ENCODE data around the gene NEK4. TPM values are rescaled to one million over a fixed set of nuclear protein-coding genes. Genes with fewer than 3 reads are reported as not detected.

NEK4 gene
- total RNA-seq, 1 experiment from 2014 or later: 33.8 TPM

- Mint-ChIP-seq H3K27me3 (ENCODE audit: unreplicated experiment) (no peaks in the 10 kb centered on the region), H3K27ac (ENCODE audit: unreplicated experiment) (no peak overlapping the region)
- CTCF ChIA-PET: interaction anchor here (0.6 kb wide), 1 partner anchor 23 kb away, joined by 3 read pairs; no protein-coding TSS in a partner anchor
Measured at GRCh38 chr3:52663098-52663497, 107.6 kb downstream of the NEK4 start.

GRCh38 chr3:52660046-52660445, 110.7 kb downstream of the NEK4 start:
- no peaks in the 10 kb centered on the region for H3K9me3 Mint-ChIP-seq (ENCODE audit: low read depth, unreplicated experiment)
- no peaks in the 10 kb centered on the region for H3K4me1 Mint-ChIP-seq (ENCODE audit: low read depth, unreplicated experiment)
- BruUV-seq (replicated peaks): no TSS peak
- H3K36me3 Mint-ChIP-seq (ENCODE audit: insufficient read depth, unreplicated experiment): peaks cover 27% of the 10 kb centered on the region
- H3K4me3 Mint-ChIP-seq (ENCODE audit: low read depth, unreplicated experiment): no peak overlapping the region
- CTCF ChIA-PET: no interaction called here
- H3K27me3 Mint-ChIP-seq (ENCODE audit: unreplicated experiment): no peaks in the 10 kb centered on the region
- no peak overlapping the region for H3K27ac Mint-ChIP-seq (ENCODE audit: unreplicated experiment)
- no peak for TF ChIP-seq CTCF (IDR thresholded peaks at IDR 0.05; ENCODE audit: unreplicated experiment)
- no peak for DNase-seq
- intact Hi-C loops (cut with micrococcal nuclease; ENCODE audit: unreplicated experiment): no loop called here

More at GRCh38 chr3:52663098-52663497, 107.6 kb downstream of the NEK4 start:
- Mint-ChIP-seq H3K36me3 (ENCODE audit: insufficient read depth, unreplicated experiment) (peaks cover 30% of the 10 kb centered on the region), H3K9me3 (ENCODE audit: low read depth, unreplicated experiment) (no peaks in the 10 kb centered on the region), H3K4me1 (ENCODE audit: low read depth, unreplicated experiment) (no peaks in the 10 kb centered on the region), H3K4me3 (ENCODE audit: low read depth, unreplicated experiment) (no peak overlapping the region)
- no TSS peak for BruUV-seq (replicated peaks)
- intact Hi-C loops (cut with micrococcal nuclease; ENCODE audit: unreplicated experiment): no loop called here
- TF ChIP-seq CTCF (IDR thresholded peaks at IDR 0.05; ENCODE audit: unreplicated experiment): no peak
- no peak for DNase-seq

Other genes starting within 250 kb of the NEK4 start
- gene NT5DC2, start 237.1 kb downstream of the NEK4 start, total RNA-seq (2022): 100 and 146 TPM in 2 replicates
- 14.0 and 15.1 TPM in 2 replicates for gene UQCC5, start 234.3 kb downstream of the NEK4 start, total RNA-seq (2022)
- gene PBRM1, start 85.0 kb downstream of the NEK4 start, total RNA-seq (2022): 48.5 and 54.9 TPM in 2 replicates
- gene GNL3, start 84.9 kb downstream of the NEK4 start, total RNA-seq (2022): 113 and 118 TPM in 2 replicates
- 36.2 and 40.3 TPM in 2 replicates for gene GLT8D1, start 65.1 kb downstream of the NEK4 start, total RNA-seq (2022)
- 147 and 151 TPM in 2 replicates for gene SPCS1, start 64.8 kb downstream of the NEK4 start, total RNA-seq (2022)
- 0.47 and 1.0 TPM in 2 replicates for gene ITIH1, start 6.7 kb upstream of the NEK4 start, total RNA-seq (2022)
- gene ITIH3, start 23.9 kb upstream of the NEK4 start, total RNA-seq (2022): not detected in 2 replicates
- 1.6 and 3.0 TPM in 2 replicates for gene ITIH4, start 59.7 kb upstream of the NEK4 start, total RNA-seq (2022)
- gene MUSTN1, start 64.1 kb upstream of the NEK4 start, total RNA-seq (2022): 0.66 TPM in 1 of 2 replicates, not detected in the other
- gene STIMATE, start 126.6 kb upstream of the NEK4 start, total RNA-seq (2022): 11.7 and 13.3 TPM in 2 replicates

Measured in Calu3 (cell line).